Measurements from ENCODE around the gene DNAJC21. TPM values are rescaled to one million over a fixed set of nuclear protein-coding genes. Genes with fewer than 3 reads are reported as not detected.
"Not testable (repeated sequence)": the region's sequence is repeated elsewhere in the genome, so short reads cannot be mapped to it uniquely, and the experiment has no call there.

Gene DNAJC21
- total RNA-seq, 1 donor = 12.1 TPM

- DNase-seq (ENCODE audit: low read depth in 2 of 3, low spot score in 2 of 3) = peak in 2 of 3 donors; percentile 14 to 40
Measured at GRCh38 chr5:34919077-34919476, 10.3 kb upstream of the DNAJC21 start.

DNA sequence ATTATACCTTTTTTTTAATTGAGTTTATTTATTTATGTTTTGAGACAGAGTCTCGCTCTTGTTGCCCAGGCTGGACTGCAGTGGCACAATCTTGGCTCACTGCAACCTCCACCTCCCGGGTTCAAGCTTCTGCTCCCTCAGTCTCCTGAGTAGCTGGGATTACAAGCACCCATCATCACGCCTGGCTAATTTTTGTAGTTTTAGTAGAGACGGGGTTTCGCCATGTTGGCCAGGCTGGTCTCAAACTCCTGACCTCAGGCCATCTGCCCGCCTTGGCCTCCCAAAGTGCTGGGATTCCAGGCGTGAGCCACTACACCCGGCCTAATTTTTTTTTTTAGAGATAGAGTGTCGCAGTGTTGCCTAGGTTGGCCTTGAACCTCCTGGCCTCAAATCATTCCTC lies 6.1 kb upstream of the DNAJC21 start:
- not testable (repeated sequence) for DNase-seq (ENCODE audit: low read depth in 2 of 3, low spot score in 2 of 3)

- peak in 2 of 3 donors; percentile 35 to 56 for DNase-seq (ENCODE audit: low read depth in 2 of 3, low spot score in 2 of 3)
Measured at GRCh38 chr5:34923694-34924461, 5.5 kb upstream of the DNAJC21 start.

- no peak for DNase-seq (ENCODE audit: low read depth in 2 of 3, low spot score in 2 of 3)
Measured at GRCh38 chr5:34924462-34924765, 4.9 kb upstream of the DNAJC21 start.

DNA sequence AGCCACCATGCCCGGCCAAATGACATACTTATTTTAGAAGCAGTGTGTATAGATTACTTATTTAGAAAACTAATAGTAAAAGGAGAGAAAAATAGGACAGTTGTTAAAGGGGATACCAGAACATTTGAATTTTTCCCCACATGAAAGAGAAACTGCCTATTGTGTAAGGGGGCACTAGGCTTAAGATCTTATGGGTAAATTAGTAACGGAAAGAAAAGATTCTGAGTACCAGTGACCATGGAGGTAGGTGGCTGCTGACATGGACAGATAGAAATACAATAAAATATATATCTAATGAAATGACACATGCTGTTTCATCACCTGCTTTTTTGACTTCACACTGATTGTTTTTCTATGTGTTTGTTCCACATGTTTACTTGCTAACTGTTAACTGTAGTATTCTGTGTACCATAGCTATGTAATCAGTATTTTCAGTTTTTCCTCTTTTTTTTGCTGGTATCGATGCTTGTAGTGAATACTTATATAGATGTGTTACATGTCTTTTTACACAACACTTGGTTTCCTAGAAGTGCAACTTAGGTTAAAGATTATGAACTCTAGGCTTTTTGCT lies 3.0 kb upstream of the DNAJC21 start:
- no peak for DNase-seq (ENCODE audit: low read depth in 2 of 3, low spot score in 2 of 3)

- no peak for DNase-seq (ENCODE audit: low read depth in 2 of 3, low spot score in 2 of 3)
Measured at GRCh38 chr5:34927785-34928184, 1.6 kb upstream of the DNAJC21 start.

- no peak for DNase-seq (ENCODE audit: low read depth in 2 of 3, low spot score in 2 of 3)
Measured at GRCh38 chr5:34928267-34928666, 1.1 kb upstream of the DNAJC21 start.

DNA sequence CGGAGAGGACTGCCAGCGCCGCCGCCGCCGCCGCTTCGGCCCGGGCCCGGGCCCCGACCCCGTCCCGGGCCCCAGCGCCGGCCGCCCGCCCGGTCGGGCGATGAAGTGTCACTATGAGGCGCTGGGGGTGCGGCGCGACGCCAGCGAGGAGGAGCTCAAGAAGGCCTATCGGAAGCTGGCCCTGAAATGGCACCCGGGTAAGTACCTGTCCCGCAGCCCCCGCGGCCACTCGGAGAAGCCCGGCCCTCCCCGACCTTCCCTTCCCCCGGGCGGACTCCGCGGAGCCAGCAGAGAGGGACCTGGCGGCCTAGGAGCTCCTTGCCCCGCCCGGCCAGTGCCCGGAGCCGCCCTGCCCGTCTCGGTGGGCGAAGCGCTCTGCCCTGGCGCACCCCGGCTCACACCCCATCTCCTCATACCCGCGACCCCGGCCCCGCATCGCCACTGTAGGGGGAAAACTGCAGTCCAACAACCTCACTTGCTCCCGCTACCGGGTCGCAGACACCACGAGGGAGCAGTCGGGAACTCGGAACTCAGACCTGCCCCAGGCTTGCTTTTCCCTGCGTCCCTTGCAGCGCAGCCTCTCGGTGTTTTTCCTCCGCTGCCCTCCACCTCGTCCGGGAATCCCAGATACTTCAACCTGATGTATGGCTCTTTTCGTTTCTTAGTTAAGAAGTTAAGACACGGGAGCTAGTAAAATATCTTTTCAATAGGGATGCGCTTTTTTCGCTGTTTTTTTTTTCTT lies 532 bp downstream of the DNAJC21 start:
- DNase-seq (ENCODE audit: low read depth in 2 of 3, low spot score in 2 of 3) = peak; percentile 49 to 94 (median 89)

GRCh38 chr5:34930462-34930844 lies 1.1 kb downstream of the DNAJC21 start:
- DNase-seq (ENCODE audit: low read depth in 2 of 3, low spot score in 2 of 3) = peak in 1 of 3 donors; percentile 7

DNA sequence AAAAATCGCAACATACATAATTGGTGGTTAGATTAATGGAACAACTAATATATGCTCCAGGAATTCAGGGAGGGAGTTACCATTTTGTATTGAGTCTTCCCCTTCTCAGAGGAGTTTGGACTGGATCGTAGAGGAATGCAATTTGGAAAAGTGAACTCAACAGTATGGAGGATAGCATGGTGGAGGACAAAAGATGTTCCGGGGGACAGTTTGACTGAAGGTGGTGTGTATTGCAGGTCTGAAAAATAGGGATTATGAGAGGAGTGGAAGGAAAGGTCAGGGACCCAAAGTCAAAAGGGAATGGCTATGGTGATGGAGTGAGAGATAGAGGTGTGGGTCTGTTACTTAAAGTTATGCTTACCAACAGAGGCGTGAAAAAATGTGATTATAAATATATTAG lies 1.5 kb downstream of the DNAJC21 start:
- DNase-seq (ENCODE audit: low read depth in 2 of 3, low spot score in 2 of 3) = no peak

- DNase-seq (ENCODE audit: low read depth in 2 of 3, low spot score in 2 of 3) = no peak
Measured at GRCh38 chr5:34932947-34933346, 3.6 kb downstream of the DNAJC21 start.

DNA sequence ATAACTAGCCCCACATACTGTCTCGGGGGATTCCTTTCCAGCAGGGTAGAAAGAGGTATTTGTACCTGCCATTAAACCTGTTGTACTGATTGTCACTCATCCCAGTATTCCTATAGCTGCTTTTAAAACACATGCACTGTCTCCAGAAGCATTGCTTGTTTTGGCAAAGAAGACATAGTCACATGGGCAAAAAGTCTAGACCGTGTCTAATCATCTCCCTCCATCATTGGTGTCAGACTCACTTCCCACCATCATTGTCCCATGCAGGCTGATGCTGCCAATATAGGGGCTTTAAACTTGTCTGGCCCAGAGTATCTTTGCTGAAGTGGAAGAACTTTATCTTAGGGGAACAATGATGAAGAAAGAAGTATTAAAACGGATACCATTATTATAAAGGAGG lies 12.6 kb downstream of the DNAJC21 start:
- no peak for DNase-seq (ENCODE audit: low read depth in 2 of 3, low spot score in 2 of 3)

- DNase-seq (ENCODE audit: low read depth in 2 of 3, low spot score in 2 of 3) = no peak
Measured at GRCh38 chr5:34944044-34944443, 14.7 kb downstream of the DNAJC21 start.

GRCh38 chr5:34944460-34945047 lies 15.2 kb downstream of the DNAJC21 start:
- no peak for DNase-seq (ENCODE audit: low read depth in 2 of 3, low spot score in 2 of 3)

- no peak for DNase-seq (ENCODE audit: low read depth in 2 of 3, low spot score in 2 of 3)
Measured at GRCh38 chr5:34957321-34957720, 28.0 kb downstream of the DNAJC21 start.

DNA sequence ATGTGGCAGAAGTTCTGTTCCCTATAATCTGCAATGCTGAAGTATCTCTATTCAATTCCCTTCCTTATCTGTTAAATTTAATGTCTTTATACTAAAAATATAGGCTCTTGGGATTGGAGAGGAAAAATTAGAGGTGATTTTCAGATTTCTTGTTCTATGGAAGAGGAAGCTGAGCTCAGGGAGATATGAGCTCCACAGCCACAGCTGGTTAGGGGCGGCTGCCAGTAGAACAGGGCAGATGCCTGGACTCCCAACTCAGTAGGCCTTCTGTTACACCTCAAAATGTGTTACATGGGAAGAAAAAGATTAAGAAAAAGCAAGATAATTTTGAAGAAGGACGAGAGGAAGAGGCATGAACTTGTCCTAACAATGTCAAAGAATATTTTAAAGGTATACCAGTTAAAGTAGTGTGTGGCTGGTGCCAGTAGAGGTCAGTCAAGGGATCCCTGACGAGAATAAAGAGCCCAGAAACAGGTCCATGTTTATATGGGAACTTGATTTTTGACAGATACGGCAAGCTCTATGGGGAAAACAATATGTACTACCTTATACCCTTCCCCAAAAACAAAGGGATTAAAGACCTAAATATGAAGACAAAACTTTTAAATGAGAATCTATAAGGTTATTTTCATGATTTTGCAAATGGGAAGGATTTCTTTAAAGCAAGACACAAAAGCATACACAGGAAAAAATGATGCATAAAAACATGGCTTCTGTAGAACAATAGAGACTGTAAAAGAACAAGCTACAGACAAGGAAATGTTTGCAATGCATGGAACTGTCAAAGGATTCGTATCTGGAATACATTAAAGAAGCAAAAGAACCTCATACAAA lies 28.7 kb downstream of the DNAJC21 start:
- DNase-seq (ENCODE audit: low read depth in 2 of 3, low spot score in 2 of 3) = peak in 2 of 3 donors; percentile 13 to 15

DNA sequence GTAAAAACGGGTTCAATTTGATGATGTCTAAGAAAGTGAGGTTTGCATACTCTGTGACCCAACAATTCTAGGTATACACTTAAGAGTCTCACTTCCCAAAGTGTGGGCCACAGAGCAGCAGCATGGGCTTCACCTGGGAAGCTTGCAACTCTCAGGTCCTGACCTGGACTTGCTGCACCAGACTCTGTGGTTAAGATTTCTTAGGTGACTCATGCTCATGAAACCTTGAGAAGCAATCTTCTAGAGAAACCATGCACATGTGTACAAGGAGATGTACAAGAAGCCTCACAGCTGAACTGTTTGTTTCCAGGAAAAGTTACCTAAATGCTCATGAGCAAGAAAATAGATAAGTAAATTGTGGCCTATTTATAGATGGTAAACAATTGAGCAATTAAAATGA lies 30.0 kb downstream of the DNAJC21 start:
- DNase-seq (ENCODE audit: low read depth in 2 of 3, low spot score in 2 of 3) = no peak

DNA sequence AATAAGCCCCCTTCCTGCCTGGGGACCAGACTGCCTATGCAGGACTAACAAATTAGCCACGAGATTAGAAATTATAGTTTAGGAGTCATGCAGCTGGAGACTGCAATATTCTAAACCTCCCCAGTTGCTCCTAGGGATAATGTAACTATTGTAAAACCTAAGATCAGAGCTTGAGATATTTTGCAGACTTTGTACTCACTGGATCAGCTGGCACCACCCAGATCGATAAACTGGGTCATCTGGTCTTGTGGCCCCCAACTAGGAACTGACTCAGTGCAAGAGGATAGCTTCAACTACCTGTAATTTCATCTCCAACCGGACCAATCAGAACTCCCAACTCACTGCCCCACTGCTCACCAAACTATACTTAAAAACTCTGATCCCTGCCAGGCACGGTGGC lies 38.2 kb downstream of the DNAJC21 start:
- DNase-seq (ENCODE audit: low read depth in 2 of 3, low spot score in 2 of 3) = no peak

- no peak for DNase-seq (ENCODE audit: low read depth in 2 of 3, low spot score in 2 of 3)
Measured at GRCh38 chr5:34968258-34968657, 38.9 kb downstream of the DNAJC21 start.

- DNase-seq (ENCODE audit: low read depth in 2 of 3, low spot score in 2 of 3) = no peak
Measured at GRCh38 chr5:34970552-34970951, 41.2 kb downstream of the DNAJC21 start.

- not testable (repeated sequence) for DNase-seq (ENCODE audit: low read depth in 2 of 3, low spot score in 2 of 3)
Measured at GRCh38 chr5:34971655-34972054, 42.3 kb downstream of the DNAJC21 start.
